ENCODE data around the gene PTHLH. TPM values are rescaled to one million over a fixed set of nuclear protein-coding genes. Genes with fewer than 3 reads are reported as not detected.

PTHLH gene
- total RNA-seq, 6 donors from 2014 or later, result 0.44 to 2.9 (median 2.0) TPM; not detected in 3

GRCh38 chr12:27998658-27999057, 26.1 kb upstream of the PTHLH start:
- Histone ChIP-seq H3K4me3 (no peak overlapping the region), H3K9me3 (no peaks in the 10 kb centered on the region), H3K4me1 (no peaks in the 10 kb centered on the region), H3K27ac (no peak overlapping the region), H3K36me3 (no peaks in the 10 kb centered on the region), H3K27me3 (no peaks in the 10 kb centered on the region)
- DNase-seq, result no peak
- no peak for ATAC-seq (ENCODE audit: low FRiP score in 2 of 2)
- TF ChIP-seq POLR2AphosphoS5 (IDR thresholded peaks at IDR 0.05) (no peak), CTCF (IDR thresholded peaks at IDR 0.05) (no peak), POLR2A (IDR thresholded peaks at IDR 0.05) (no peak), EP300 (IDR thresholded peaks at IDR 0.05) (no peak)

GRCh38 chr12:27998170-27998569, 25.6 kb upstream of the PTHLH start:
- ATAC-seq (ENCODE audit: low FRiP score in 2 of 2) (no peak), DNase-seq (no peak)
- no peaks in the 10 kb centered on the region for H3K4me1 ChIP-seq
- no peak overlapping the region for H3K4me3 ChIP-seq
- H3K27me3 ChIP-seq, result no peaks in the 10 kb centered on the region
- H3K27ac ChIP-seq, result no peak overlapping the region
- WGBS, 2 donors, result 51 to 59% methylated on average over 2 of the region's 2 CpGs
- TF ChIP-seq EP300 (IDR thresholded peaks at IDR 0.05) (no peak), POLR2AphosphoS5 (IDR thresholded peaks at IDR 0.05) (no peak), POLR2A (IDR thresholded peaks at IDR 0.05) (no peak), CTCF (IDR thresholded peaks at IDR 0.05) (no peak)
- H3K36me3 ChIP-seq, result no peaks in the 10 kb centered on the region
- no peaks in the 10 kb centered on the region for H3K9me3 ChIP-seq

GRCh38 chr12:27996761-27997160, 24.2 kb upstream of the PTHLH start:
- DNase-seq, result no peak
- ATAC-seq (ENCODE audit: low FRiP score in 2 of 2), result no peak

GRCh38 chr12:27995406-27995805, 22.9 kb upstream of the PTHLH start:
- ATAC-seq (ENCODE audit: low FRiP score in 2 of 2) (no peak), DNase-seq (no peak)
- no peak overlapping the region for H3K4me3 ChIP-seq
- no peaks in the 10 kb centered on the region for H3K36me3 ChIP-seq
- TF ChIP-seq POLR2AphosphoS5 (IDR thresholded peaks at IDR 0.05) (no peak), EP300 (IDR thresholded peaks at IDR 0.05) (no peak), CTCF (IDR thresholded peaks at IDR 0.05) (no peak), POLR2A (IDR thresholded peaks at IDR 0.05) (no peak)
- no peaks in the 10 kb centered on the region for H3K4me1 ChIP-seq
- H3K27ac ChIP-seq, result no peak overlapping the region
- WGBS, 2 donors, result 84 to 100% methylated on average over 1 of the region's 1 CpG
- peaks cover 0 to 5% (median 0%) of the 10 kb centered on the region in 4 donors for H3K9me3 ChIP-seq
- no peaks in the 10 kb centered on the region for H3K27me3 ChIP-seq

More at GRCh38 chr12:27996761-27997160, 24.2 kb upstream of the PTHLH start:
- WGBS, 2 donors, result 67 to 76% methylated on average over 3 of the region's 3 CpGs
- Histone ChIP-seq H3K4me3 (no peak overlapping the region), H3K27ac (no peak overlapping the region), H3K4me1 (no peaks in the 10 kb centered on the region), H3K27me3 (no peaks in the 10 kb centered on the region), H3K9me3 (no peaks in the 10 kb centered on the region), H3K36me3 (no peaks in the 10 kb centered on the region)
- TF ChIP-seq POLR2AphosphoS5 (IDR thresholded peaks at IDR 0.05) (no peak), CTCF (IDR thresholded peaks at IDR 0.05) (no peak), POLR2A (IDR thresholded peaks at IDR 0.05) (no peak), EP300 (IDR thresholded peaks at IDR 0.05) (no peak)

GRCh38 chr12:27988594-27989233, 16.2 kb upstream of the PTHLH start:
- no peaks in the 10 kb centered on the region for H3K36me3 ChIP-seq
- no peaks in the 10 kb centered on the region for H3K27me3 ChIP-seq
- DNase-seq (no peak), ATAC-seq (ENCODE audit: low FRiP score in 2 of 2) (no peak)
- no peak overlapping the region for H3K4me3 ChIP-seq
- no peak overlapping the region for H3K27ac ChIP-seq
- WGBS, 2 donors, result 85 to 89% methylated on average over 2 of the region's 2 CpGs
- no peaks in the 10 kb centered on the region for H3K4me1 ChIP-seq
- TF ChIP-seq POLR2AphosphoS5 (IDR thresholded peaks at IDR 0.05), result no peak
- TF ChIP-seq POLR2A (IDR thresholded peaks at IDR 0.05), result no peak
- no peak for TF ChIP-seq EP300 (IDR thresholded peaks at IDR 0.05)
- TF ChIP-seq CTCF (IDR thresholded peaks at IDR 0.05), result no peak
- peaks cover 0 to 5% (median 0%) of the 10 kb centered on the region in 4 donors for H3K9me3 ChIP-seq
